Measurements from ENCODE around the gene NDUFB4.

DNA sequence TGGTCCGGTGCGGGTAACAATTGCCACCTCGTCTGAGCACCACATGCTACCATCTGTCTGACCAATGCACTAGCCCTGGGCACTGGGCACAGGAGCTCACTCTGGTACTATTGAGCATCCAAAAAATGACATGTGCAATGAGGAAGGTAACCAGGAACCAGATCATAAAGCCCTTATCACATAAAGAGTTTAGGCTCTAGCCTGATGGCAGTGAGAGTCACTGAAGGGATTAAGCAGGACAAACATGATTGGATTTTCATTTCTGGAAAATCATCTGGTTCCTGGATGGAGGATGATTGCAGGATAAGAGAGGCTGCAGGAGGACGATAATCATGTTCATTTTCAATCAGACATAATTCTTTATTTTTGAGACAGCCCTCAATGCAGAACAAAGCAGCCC lies 12.4 kb downstream of the NDUFB4 start:
- no peak for TF ChIP-seq CTCF (IDR thresholded peaks at IDR 0.05; ENCODE audit: insufficient read depth, low read length, poor library complexity, severe bottlenecking)
- no peak for TF ChIP-seq EZH2phosphoT487 (conservative IDR thresholded peaks at IDR 0.05; ENCODE audit: low read length)

Data from SU-DHL-6 (cell line).